Measurements from ENCODE around the gene CALM3. TPM values are rescaled to one million over a fixed set of nuclear protein-coding genes. Genes with fewer than 3 reads are reported as not detected.

The CALM3 gene
- total RNA-seq, 1 donor from 2014 or later: 373 TPM

DNA sequence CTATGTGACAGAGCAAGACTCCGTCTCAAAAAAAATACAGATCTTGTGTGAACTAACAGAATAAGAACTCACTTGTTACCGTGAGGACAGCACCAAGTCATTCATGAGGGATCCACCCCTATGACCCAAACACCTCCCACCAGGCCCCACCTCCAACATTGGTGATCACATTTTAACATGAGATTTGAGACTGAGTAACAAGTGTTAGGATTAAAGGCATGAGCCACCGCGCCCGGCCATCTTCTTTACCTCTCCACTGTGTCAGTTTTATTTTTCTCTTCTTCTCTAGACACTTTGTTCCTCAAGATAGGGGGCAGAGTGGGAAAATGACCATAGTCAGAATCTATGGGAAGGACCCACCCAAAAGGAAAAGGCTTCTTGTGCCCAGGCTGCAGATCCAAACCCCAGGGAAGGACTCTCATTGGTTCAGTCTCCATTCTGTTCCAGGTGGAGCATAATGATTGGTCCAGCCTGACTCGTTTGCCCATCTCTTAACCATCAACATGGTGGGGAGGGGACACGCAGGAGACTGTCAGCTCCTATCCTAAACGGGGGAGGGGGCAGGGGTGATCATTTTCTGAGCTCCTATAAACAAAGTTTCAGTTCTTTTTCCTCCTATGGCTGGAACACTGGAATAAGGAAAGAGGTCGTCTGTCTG lies 1.3 kb upstream of the CALM3 start:
- H3K27ac ChIP-seq: no peak overlapping the region
- peaks cover 12% of the 10 kb centered on the region for H3K27me3 Mint-ChIP-seq (ENCODE audit: insufficient read depth, low read depth)
- H3K9me3 Mint-ChIP-seq: peaks cover 24% of the 10 kb centered on the region
- H3F3A ChIP-seq (ENCODE audit: low read depth): peaks cover 15% of the 10 kb centered on the region
- H3K79me2 ChIP-seq (ENCODE audit: low read depth): peaks cover 36% of the 10 kb centered on the region
- H3K9me3 ChIP-seq (ENCODE audit: low read depth): no peaks in the 10 kb centered on the region
- H3K4me1 Mint-ChIP-seq: peaks cover 18% of the 10 kb centered on the region
- no peak for DNase-seq (ENCODE audit: low spot score)
- no peaks in the 10 kb centered on the region for H3K36me3 ChIP-seq
- peak overlapping the region; percentile 100 for H3K4me3 ChIP-seq
- TF ChIP-seq EZH2 (IDR thresholded peaks at IDR 0.05): no peak
- TF ChIP-seq EZH2phosphoT487 (IDR thresholded peaks at IDR 0.05): no peak
- TF ChIP-seq, protein P1, sequence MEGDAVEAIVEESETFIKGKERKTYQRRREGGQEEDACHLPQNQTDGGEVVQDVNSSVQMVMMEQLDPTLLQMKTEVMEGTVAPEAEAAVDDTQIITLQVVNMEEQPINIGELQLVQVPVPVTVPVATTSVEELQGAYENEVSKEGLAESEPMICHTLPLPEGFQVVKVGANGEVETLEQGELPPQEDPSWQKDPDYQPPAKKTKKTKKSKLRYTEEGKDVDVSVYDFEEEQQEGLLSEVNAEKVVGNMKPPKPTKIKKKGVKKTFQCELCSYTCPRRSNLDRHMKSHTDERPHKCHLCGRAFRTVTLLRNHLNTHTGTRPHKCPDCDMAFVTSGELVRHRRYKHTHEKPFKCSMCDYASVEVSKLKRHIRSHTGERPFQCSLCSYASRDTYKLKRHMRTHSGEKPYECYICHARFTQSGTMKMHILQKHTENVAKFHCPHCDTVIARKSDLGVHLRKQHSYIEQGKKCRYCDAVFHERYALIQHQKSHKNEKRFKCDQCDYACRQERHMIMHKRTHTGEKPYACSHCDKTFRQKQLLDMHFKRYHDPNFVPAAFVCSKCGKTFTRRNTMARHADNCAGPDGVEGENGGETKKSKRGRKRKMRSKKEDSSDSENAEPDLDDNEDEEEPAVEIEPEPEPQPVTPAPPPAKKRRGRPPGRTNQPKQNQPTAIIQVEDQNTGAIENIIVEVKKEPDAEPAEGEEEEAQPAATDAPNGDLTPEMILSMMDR (IDR thresholded peaks at IDR 0.05): no peak
- H3K9ac ChIP-seq: no peak overlapping the region
- H3K27ac Mint-ChIP-seq: peak overlapping the region; percentile 100
- peak overlapping the region; percentile 98 for H3K4me3 Mint-ChIP-seq
- H4K20me1 ChIP-seq (ENCODE audit: low read depth): peaks cover 29% of the 10 kb centered on the region
- H2AFZ ChIP-seq (replicated peaks): peak overlapping the region; percentile 100
- H3K4me1 ChIP-seq: peaks cover 25% of the 10 kb centered on the region
- no peaks in the 10 kb centered on the region for H3K27me3 ChIP-seq
- peaks cover 5% of the 10 kb centered on the region for H3K36me3 Mint-ChIP-seq
- peak overlapping the region; percentile 75 for H3K4me2 ChIP-seq

DNA sequence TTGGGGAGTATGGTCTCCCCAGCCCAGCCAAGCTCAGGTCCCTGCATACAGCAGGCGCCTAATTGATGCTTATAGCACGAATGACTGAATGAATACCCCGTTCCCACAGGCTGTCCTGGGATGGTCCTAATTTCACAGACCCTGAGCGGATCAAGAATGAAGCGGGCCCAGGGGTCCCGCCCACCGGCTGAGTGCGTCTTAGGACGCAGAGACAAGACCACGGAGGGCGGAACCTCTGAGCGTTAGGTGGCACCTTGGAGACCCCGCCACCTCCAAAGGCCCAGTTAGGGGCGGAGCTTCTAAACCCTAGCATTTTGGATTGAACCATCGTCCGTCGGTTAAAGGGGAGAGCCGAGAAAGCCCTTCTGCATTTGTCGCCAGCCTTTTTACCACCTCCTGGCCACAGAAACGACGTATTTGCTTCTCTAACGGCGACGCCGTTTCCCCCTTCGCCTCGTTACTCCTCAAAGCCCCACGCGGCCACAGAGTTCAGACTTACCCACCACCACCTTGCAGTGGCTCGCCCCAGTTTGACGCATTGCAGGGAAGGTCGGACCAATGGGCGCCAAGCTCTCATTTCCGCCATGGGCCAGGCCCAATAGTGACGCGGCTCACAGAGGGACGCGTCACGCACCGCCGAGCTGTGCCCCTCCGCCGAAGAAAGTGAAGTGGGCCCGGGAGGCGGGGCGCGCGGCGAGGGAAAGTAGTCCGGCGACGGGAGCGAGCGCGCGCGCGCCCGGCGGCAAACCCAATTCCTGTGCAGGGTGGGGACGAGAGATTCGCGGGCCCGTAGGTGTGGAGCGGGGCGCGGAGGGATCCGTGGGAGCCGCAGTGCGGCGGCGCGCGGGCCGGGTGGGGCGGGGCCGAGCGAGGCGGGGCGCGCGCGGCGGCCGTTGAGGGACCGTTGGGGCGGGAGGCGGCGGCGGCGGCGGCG lies 479 bp upstream of the CALM3 start:
- peak overlapping the region; percentile 100 for H3K27ac Mint-ChIP-seq
- H4K20me1 ChIP-seq (ENCODE audit: low read depth): peaks cover 38% of the 10 kb centered on the region
- H3K4me2 ChIP-seq: peak overlapping the region; percentile 75
- peaks cover 44% of the 10 kb centered on the region for H3K79me2 ChIP-seq (ENCODE audit: low read depth)
- H3K36me3 ChIP-seq: no peaks in the 10 kb centered on the region
- H3K9me3 Mint-ChIP-seq: peaks cover 20% of the 10 kb centered on the region
- TF ChIP-seq, protein P1 (IDR thresholded peaks at IDR 0.05): no peak
- TF ChIP-seq EZH2 (IDR thresholded peaks at IDR 0.05): no peak
- TF ChIP-seq EZH2phosphoT487 (IDR thresholded peaks at IDR 0.05): no peak
- peaks cover 18% of the 10 kb centered on the region for H3K4me1 Mint-ChIP-seq
- H3K4me3 Mint-ChIP-seq: peak overlapping the region; percentile 98
- H2AFZ ChIP-seq (replicated peaks): peak overlapping the region; percentile 100
- peak overlapping the region; percentile 100 for H3K4me3 ChIP-seq
- H3K9ac ChIP-seq: peak overlapping the region; percentile 100
- no peaks in the 10 kb centered on the region for H3K27me3 ChIP-seq
- H3F3A ChIP-seq (ENCODE audit: low read depth): peaks cover 15% of the 10 kb centered on the region
- peaks cover 12% of the 10 kb centered on the region for H3K27me3 Mint-ChIP-seq (ENCODE audit: insufficient read depth, low read depth)
- no peaks in the 10 kb centered on the region for H3K9me3 ChIP-seq (ENCODE audit: low read depth)
- peaks cover 6% of the 10 kb centered on the region for H3K36me3 Mint-ChIP-seq
- peaks cover 27% of the 10 kb centered on the region for H3K4me1 ChIP-seq
- DNase-seq (ENCODE audit: low spot score): peak; percentile 99
- peak overlapping the region; percentile 100 for H3K27ac ChIP-seq

DNA sequence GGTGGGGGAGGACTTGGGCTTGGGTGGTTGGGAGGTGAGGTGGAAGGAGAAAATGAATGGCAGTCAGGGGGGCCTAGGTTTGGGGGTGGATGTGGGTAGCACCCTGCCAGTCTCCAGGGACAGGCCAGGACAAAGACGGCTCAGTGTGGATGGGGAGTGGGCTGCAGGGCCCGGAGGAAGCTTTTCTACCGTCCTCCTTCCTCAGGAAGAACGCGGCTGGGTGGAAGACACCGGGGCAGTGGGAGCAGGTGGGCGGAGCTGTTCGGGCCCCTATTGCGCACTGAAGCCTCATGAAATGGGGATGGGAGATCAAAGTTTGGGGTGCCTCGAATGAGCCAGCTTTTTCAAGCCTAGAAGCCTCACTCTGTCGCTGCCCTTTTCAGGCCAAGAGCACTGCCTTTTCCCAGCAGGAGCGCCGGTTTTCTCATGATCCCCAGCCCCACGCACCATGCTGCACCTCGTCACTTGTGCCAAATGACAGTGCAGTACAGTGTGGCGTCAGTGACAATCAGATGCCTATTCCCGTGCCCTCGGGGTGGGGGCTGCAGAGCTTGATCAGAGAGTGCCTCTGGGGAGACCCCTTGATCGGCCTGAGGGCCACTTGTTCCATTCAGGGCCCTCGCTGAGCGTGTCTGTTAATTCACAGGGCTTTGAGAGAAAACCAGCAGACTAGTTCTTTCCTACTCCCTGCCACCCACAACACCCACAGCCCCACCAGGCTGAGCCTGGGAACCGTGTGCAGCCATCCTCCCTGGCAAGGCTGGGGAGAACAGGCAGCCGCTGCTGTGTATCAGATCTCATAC lies 1.5 kb downstream of the CALM3 start:
- no peak overlapping the region for H2AFZ ChIP-seq (replicated peaks)
- peak overlapping the region; percentile 89 for H3K4me2 ChIP-seq
- H3K27ac Mint-ChIP-seq: no peak overlapping the region

More for the DNA sequence above, 1.5 kb downstream of the CALM3 start:
- Histone ChIP-seq H3K4me1 (peaks cover 27% of the 10 kb centered on the region), H3K27ac (no peak overlapping the region), H3K9me3 (ENCODE audit: low read depth) (no peaks in the 10 kb centered on the region), H3K9ac (peak overlapping the region; percentile 94), H3K36me3 (no peaks in the 10 kb centered on the region), H4K20me1 (ENCODE audit: low read depth) (peaks cover 51% of the 10 kb centered on the region), H3K27me3 (no peaks in the 10 kb centered on the region), H3F3A (ENCODE audit: low read depth) (peaks cover 15% of the 10 kb centered on the region), H3K4me3 (peak overlapping the region; percentile 100), H3K79me2 (ENCODE audit: low read depth) (peaks cover 55% of the 10 kb centered on the region)
- H3K27me3 Mint-ChIP-seq (ENCODE audit: insufficient read depth, low read depth): peaks cover 11% of the 10 kb centered on the region
- TF ChIP-seq, protein P1 (IDR thresholded peaks at IDR 0.05): no peak
- no peak for TF ChIP-seq EZH2phosphoT487 (IDR thresholded peaks at IDR 0.05)
- TF ChIP-seq EZH2 (IDR thresholded peaks at IDR 0.05): no peak
- H3K4me1 Mint-ChIP-seq: peaks cover 18% of the 10 kb centered on the region
- DNase-seq (ENCODE audit: low spot score): no peak
- peaks cover 14% of the 10 kb centered on the region for H3K36me3 Mint-ChIP-seq
- H3K9me3 Mint-ChIP-seq: peaks cover 19% of the 10 kb centered on the region
- H3K4me3 Mint-ChIP-seq: peak overlapping the region; percentile 98
